GM13976 (cell line): ENCODE results near the gene FBXL16.
A peak's percentile ranks its signal among the peaks of the same experiment; 100 is the strongest.

Experiments used
- DNase-seq: peaks from one replicate; pipeline ENCODE4 v3.0.0; 2012; ENCODE audit warnings: low spot score
- CTCF ChIP-seq: IDR thresholded peaks from 2 replicates; pipeline ENCODE4 v1.5.1; 2012; ENCODE audit warnings: borderline replicate concordance, mild to moderate bottlenecking; ENCODE audit not compliant: insufficient read depth; ENCODE audit errors: extremely low read depth, missing control alignments, control extremely low read depth
- in situ Hi-C: fragments of 300-500 bp; cut with MboI; formaldehyde crosslinking; loops from one replicate; pipeline ENCODE4 v1.12.0; 2022; ENCODE audit warnings: low sequenced_read_pairs, mixed read lengths, inconsistent platforms; ENCODE audit not compliant: unreplicated experiment

Gene FBXL16

GRCh38 chr16:652454-653305 is 52.9 kb downstream of the FBXL16 start:
- in situ Hi-C loops, result no loop called here
- DNase-seq, result no peak
- no peak for TF ChIP-seq CTCF

- no peak for DNase-seq
- in situ Hi-C loops, result no loop called here
- no peak for TF ChIP-seq CTCF
These were observed 53.8 kb downstream of the FBXL16 start for GRCh38 chr16:651844-652243.

DNA sequence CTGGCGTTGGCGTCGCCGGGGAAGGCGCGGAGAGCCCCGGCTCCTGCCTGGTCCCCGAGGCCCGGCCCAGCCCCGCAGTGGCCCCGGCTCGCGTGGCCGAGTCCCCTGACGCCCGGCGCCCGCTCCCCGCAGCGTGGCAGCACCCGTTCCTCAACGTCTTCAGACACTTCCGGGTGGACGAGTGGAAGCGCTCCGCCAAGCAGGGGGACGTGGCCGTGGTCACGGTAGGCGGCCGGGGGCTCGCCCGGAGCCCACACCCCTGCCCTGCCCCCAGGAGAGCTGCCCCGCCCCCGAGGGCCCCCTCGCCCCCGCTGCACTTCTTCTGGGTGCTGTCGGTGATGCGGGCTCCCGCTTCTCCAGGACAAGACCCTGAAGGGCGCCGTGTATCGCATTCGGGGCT is 56.0 kb downstream of the FBXL16 start:
- in situ Hi-C loops, result no loop called here
- TF ChIP-seq CTCF, result no peak
- peak; percentile 45 for DNase-seq

GRCh38 chr16:648781-649589 is 56.6 kb downstream of the FBXL16 start, which contains the start of gene WDR90:
Gene WDR90, plus strand, starts transcription at chr16:649365. Its CDS starts 52 bp downstream, at chr16:649417.
- TF ChIP-seq CTCF, result no peak
- in situ Hi-C loops, result no loop called here
- peak; percentile 99 for DNase-seq

DNA sequence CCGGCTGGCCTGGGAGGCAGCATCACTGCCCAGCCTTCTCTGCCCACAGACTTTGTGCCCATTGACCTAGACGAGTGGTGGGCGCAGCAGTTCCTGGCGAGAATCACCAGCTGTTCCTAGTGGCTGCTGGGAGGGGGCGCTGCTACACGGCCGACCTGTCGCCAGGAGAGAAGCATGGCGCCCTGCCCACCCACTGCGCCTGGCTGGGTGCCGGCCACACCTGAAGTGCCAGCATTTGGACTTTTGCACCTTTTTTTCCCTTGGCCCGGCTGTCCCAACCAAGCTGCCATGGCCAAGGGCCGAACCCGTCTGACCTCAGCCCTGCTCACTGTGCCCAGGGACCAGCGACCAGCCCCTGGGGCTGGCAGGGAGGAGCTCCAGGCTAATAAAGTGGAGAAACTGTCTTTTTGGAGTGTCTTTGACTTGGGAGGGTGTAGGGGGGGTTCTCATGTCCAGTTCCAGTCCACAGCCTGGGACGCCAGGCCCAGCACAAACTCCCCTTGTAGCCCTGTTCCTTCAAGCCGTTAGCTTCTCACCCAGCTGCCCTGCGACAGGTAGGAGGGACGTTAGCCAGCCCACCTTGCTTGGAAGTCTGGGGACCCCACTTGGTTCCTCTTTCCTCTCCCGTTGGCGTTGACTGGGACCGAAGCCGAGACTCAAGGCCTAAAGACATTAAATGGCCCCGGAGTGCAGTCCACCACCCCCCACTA is 57.4 kb downstream of the FBXL16 start:
- TF ChIP-seq CTCF, result peak; percentile 83
- in situ Hi-C loops, result no loop called here
- peak; percentile 81 for DNase-seq
